KMS-11 (cell line): ENCODE results near the gene IFI16.

Source experiments
- H2AFZ ChIP-seq: fragments of 200-600 bp; sonication (generic); 2 replicates; pipeline ENCODE4 v1.6.1; 2016; ENCODE audit warnings: antibody characterized with exemption, mixed run types, low read depth
- H3K27ac ChIP-seq: fragments of 200-600 bp; sonication (generic); 2 replicates; pipeline ENCODE4 v1.6.1; 2016; ENCODE audit warnings: mild to moderate bottlenecking, mixed run types
- H3K27me3 ChIP-seq: fragments of 200-600 bp; sonication (generic); 2 replicates; pipeline ENCODE4 v1.6.1; 2017; ENCODE audit warnings: mild to moderate bottlenecking, low read depth, mixed run types, moderate library complexity; ENCODE audit not compliant: insufficient read depth
- H3K36me3 ChIP-seq: fragments of 200-600 bp; sonication (generic); 2 replicates; pipeline ENCODE4 v1.6.1; 2017; ENCODE audit warnings: mild to moderate bottlenecking, mixed run types; ENCODE audit not compliant: insufficient read depth
- H3K4me1 ChIP-seq: fragments of 200-600 bp; sonication (generic); 2 replicates; pipeline ENCODE4 v1.6.1; 2016; ENCODE audit warnings: mild to moderate bottlenecking, low read depth, mixed run types; ENCODE audit not compliant: poor library complexity, severe bottlenecking
- H3K4me2 ChIP-seq: fragments of 200-600 bp; sonication (generic); 2 replicates; pipeline ENCODE4 v1.7.0; 2016; ENCODE audit warnings: mild to moderate bottlenecking, mixed run types
- H3K4me3 ChIP-seq: fragments of 200-600 bp; sonication (generic); IDR thresholded peaks from 2 replicates; pipeline ENCODE4 v1.6.1; 2017; ENCODE audit warnings: low read depth, low read length, mixed read lengths; ENCODE audit not compliant: insufficient read depth
- H3K79me2 ChIP-seq: fragments of 200-600 bp; sonication (generic); 2 replicates; pipeline ENCODE4 v1.6.1; 2016; ENCODE audit warnings: low read depth, mixed run types; ENCODE audit not compliant: insufficient read depth
- H3K9ac ChIP-seq: fragments of 200-600 bp; sonication (generic); 2 replicates; pipeline ENCODE4 v1.6.1; 2016; ENCODE audit warnings: mild to moderate bottlenecking, mixed run types
- H4K20me1 ChIP-seq: fragments of 200-600 bp; sonication (generic); 2 replicates; pipeline ENCODE4 v1.6.1; 2016; ENCODE audit warnings: mild to moderate bottlenecking, mixed run types; ENCODE audit not compliant: insufficient read depth
- TF ChIP-seq, protein P1 (sequence below): fragments of 200-600 bp; sonication (generic); conservative IDR thresholded peaks from 2 replicates; pipeline ENCODE4 v1.6.1; 2017; ENCODE audit warnings: low read depth, mild to moderate bottlenecking, antibody characterized with exemption, low read length, moderate library complexity, mixed read lengths

Gene IFI16

DNA sequence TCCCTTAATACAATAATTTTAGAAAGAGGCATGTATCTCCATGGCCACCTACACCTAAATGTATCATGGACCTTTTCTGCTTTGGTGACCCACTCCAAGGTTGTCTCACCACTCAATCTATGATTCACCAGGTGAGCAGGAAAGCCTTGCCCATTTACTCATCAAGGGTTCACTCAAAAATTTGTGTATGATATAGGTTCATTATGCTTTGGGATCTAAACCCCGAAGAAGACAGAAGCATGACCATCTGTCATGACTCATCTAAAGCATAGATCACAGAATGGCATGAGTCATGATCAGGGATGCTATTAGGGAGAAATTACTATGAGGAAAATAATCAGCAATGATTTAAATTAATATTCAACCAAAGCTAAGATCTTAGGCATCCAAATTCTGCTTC, 39.9 kb upstream of the IFI16 start:
- no peak overlapping the region for H3K9ac ChIP-seq
- H3K36me3 ChIP-seq, result no peaks in the 10 kb centered on the region
- H3K27ac ChIP-seq, result no peak overlapping the region
- no peaks in the 10 kb centered on the region for H3K79me2 ChIP-seq
- H3K4me3 ChIP-seq, result no peak overlapping the region
- H4K20me1 ChIP-seq, result no peaks in the 10 kb centered on the region
- no peaks in the 10 kb centered on the region for H3K27me3 ChIP-seq
- TF ChIP-seq, protein P1, sequence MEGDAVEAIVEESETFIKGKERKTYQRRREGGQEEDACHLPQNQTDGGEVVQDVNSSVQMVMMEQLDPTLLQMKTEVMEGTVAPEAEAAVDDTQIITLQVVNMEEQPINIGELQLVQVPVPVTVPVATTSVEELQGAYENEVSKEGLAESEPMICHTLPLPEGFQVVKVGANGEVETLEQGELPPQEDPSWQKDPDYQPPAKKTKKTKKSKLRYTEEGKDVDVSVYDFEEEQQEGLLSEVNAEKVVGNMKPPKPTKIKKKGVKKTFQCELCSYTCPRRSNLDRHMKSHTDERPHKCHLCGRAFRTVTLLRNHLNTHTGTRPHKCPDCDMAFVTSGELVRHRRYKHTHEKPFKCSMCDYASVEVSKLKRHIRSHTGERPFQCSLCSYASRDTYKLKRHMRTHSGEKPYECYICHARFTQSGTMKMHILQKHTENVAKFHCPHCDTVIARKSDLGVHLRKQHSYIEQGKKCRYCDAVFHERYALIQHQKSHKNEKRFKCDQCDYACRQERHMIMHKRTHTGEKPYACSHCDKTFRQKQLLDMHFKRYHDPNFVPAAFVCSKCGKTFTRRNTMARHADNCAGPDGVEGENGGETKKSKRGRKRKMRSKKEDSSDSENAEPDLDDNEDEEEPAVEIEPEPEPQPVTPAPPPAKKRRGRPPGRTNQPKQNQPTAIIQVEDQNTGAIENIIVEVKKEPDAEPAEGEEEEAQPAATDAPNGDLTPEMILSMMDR, result no peak
- H3K4me2 ChIP-seq, result no peak overlapping the region
- H2AFZ ChIP-seq, result no peak overlapping the region
- no peaks in the 10 kb centered on the region for H3K4me1 ChIP-seq

DNA sequence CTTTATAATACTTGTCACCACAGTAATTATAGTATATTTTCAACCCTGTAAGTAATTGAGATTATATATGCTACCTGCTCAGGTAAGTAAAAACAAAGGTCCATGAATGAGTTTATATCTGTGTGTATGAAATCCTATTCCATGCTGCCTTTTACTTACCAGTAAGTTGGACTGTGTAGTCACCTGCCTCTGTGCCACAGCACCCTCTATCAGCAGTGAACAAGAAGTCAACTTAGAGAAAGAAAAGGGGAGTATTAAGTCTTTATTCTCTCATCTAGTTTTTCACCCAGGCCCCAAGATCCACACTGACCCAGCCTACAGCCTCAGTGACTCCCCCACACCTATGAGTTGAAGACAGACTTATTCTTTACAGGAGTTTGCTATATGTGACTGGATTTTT, 36.9 kb upstream of the IFI16 start:
- no peaks in the 10 kb centered on the region for H4K20me1 ChIP-seq
- H3K9ac ChIP-seq, result no peak overlapping the region
- no peak overlapping the region for H3K4me3 ChIP-seq
- H3K27me3 ChIP-seq, result no peaks in the 10 kb centered on the region
- H3K4me2 ChIP-seq, result no peak overlapping the region
- TF ChIP-seq, protein P1, result peak; percentile 25; the same call in 1 of the 2 replicates
- H2AFZ ChIP-seq, result no peak overlapping the region
- no peaks in the 10 kb centered on the region for H3K79me2 ChIP-seq
- H3K27ac ChIP-seq, result no peak overlapping the region
- H3K36me3 ChIP-seq, result no peaks in the 10 kb centered on the region
- no peaks in the 10 kb centered on the region for H3K4me1 ChIP-seq

DNA sequence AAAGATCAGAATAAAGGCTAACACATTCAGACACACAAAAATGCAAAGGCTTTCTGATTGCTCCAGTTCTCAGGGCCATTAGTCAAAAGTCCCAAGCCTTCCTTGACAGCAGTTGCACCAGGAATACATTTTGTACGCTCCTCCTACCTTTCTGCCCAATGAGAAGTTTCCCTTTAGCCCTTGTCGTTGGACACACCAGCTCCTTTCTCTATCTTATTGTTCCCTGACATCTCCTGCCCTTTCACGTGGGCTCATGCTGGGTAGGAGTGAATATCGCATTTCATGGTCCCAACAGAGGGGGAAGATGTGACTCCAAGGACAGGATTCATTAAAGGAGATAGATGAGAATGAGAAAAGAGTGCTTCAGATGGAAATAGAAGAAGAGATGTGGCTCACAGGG, 33.5 kb upstream of the IFI16 start:
- Histone ChIP-seq H3K27ac (no peak overlapping the region), H3K4me2 (no peak overlapping the region), H3K9ac (no peak overlapping the region), H3K4me1 (no peaks in the 10 kb centered on the region), H3K36me3 (no peaks in the 10 kb centered on the region), H3K79me2 (no peaks in the 10 kb centered on the region), H2AFZ (no peak overlapping the region), H3K27me3 (no peaks in the 10 kb centered on the region), H4K20me1 (no peaks in the 10 kb centered on the region), H3K4me3 (no peak overlapping the region)
- TF ChIP-seq, protein P1, result no peak

DNA sequence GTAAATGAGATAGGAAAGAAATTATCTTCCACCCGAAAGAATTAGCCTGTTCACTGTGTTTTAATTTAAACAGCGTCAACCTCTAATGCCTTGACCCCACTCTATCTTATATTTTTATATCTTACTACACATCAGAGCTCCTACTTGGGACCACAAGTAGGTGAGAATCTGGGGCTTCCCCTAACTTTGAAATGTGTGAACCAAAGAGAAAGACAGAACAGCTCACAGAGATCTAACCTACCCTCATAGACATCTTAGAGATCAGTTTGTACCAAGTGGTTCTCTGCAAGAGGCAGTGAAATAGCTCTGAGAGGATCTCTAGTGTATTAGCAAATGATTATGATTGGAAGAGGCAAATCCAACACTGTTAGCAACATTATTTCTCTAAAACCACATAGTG, 31.0 kb upstream of the IFI16 start:
- Histone ChIP-seq H3K27me3 (no peaks in the 10 kb centered on the region), H3K79me2 (no peaks in the 10 kb centered on the region), H2AFZ (no peak overlapping the region), H3K4me3 (no peak overlapping the region), H3K27ac (no peak overlapping the region), H3K9ac (no peak overlapping the region), H3K4me1 (no peaks in the 10 kb centered on the region), H3K4me2 (no peak overlapping the region), H4K20me1 (no peaks in the 10 kb centered on the region), H3K36me3 (no peaks in the 10 kb centered on the region)
- TF ChIP-seq, protein P1, result no peak
